HK-2 (cell line): ENCODE results near the gene UBE3A.
"Not testable (repeated sequence)": the region's sequence is repeated elsewhere in the genome, so short reads cannot be mapped to it uniquely, and the experiment has no call there.

Experiments used
- DNase-seq: peaks from one replicate; pipeline ENCODE4 v3.0.0-alpha.2; 2018; ENCODE audit not compliant: unreplicated experiment

UBE3A gene

DNA sequence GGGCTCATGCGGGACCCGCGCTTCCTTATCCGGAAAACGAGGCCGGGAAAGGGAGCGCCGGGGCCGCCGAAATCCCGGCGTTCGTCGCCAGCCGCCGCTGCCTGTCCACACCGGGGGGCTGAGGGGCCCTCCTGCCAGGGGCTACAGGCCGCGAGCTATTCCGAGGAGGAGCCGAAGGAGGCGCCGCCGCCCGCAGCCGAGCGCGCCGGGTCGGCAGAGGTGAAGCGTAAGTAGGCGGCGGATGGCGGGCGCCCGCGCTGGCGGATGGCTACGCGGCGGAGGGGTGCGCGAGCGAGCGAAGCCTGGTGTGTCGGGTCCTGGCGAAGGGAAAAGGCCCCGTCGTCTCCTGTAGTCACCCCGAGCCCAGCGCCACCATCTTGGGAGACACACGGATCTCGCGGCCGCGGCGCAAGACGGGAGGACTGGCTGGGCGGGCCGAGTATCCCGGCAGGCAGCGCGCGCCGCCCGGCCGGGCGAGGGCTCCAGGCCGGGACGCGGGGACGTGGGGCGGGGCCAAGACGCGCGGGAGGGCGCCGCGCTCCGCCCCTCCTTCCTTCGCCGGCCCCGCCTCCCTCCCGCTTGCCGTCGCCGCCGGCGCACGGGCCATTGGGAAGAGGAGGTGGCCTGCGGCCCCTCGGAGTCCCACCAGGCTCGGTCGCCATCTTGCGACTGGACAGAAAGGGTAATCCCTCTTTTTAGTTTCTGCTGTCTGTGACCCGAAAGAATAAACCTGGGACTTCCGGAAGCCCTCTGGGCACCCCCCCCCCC lies at the start of gene UBE3A:
TSS of gene UBE3A (minus strand) at position 424 of the 768 bp plus-strand sequence. CDS start 29,917 bp downstream, outside the sequence.
- peak; percentile 82 for DNase-seq

DNA sequence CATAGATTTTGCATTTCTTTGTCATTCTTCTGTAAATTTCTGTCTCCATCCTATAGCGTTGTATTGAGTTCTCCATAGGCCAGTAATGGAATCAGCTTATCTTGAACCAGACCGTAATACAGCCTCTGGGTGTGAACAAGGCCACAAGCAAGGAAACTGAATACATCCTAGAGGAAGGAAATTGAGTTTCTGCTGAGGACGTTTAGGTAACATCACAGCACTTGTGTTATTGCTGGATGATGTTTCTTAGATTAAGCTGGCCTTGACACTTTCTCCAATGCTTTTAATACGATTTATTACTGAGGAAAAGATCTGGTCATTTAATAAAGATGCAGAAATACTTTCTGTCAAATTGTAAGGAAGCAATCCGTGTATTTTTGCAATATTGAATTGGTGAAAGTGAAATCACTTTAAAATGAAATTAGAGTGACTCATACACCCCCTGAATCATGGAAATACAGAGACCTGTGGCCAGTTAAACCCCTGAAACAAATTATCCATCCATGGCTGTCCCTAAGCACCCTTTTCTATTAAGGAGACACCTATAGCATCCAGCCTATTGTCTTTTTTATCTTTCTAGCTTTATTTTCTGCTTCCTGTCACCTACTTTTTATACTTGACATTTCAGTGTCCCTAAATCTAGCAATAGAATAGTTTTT lies 48.5 kb upstream of the UBE3A start:
- no peak for DNase-seq

DNA sequence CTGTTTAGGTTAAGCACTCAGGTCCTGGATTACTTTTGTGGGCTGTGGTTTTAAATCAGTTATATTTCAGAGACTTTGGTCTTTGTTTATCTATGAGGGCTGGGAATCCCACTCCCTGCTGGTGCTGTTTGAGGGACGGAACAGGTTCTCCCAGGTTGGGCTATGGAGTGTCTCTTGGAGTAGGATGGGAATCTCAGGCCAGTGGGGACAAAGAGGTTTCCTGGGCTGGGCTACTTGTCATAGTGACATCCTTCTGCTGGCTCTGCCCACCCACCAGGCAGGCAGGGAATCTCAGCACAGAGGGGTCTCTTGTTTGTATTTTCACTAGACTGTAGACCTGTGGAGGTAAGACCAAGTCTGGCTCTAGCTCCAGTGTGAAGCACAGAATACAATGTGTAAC lies 47.2 kb upstream of the UBE3A start:
- DNase-seq = no peak

DNA sequence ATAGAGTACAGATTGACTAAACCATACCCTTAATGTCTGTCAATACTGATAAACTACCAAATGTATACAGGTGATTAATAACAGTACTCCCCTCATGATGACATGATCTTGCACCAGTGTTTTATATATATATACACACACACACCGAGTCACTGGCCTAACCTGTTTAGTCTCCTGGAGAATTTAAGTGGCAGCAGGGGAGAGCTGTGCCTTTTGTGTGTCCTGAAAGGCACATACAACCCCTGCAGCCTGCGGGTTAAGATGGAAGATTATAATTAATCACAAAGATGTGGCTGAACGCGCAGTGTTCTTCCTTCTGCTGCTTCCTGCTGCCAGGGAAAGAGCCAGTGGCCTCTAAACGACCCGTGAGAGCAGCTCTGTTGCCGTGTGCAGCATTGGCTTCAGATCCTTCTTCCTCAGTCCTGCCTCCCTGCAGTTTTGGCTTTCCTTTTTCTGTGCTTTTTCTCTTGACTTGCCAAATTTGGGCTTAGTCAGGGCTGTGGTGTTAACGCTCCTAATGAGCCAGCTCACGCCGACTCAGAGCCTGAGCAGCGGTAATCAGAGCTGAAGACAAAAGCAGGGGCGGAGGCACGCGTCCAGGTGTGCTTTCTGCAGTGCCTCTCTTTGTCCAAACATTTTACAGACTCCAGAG lies 42.5 kb upstream of the UBE3A start:
- DNase-seq = no peak

DNA sequence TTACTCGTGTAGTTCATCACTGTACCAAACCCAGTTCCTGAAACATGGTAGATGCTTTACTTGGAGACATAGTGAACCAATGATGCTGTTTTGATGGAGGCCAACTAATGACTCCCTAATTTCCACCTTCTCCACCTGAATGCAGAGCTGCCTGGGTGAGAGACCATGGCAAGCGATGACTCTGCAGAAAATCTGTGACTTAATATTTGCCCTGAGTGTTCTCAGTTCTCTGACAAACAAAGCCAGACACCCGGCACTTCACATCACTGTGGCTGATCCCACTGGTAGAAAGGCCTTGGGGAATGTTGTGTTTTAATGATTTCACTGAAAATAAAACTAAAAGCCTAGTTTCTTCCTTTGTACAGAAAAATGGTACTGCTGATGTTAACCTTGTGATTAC lies 39.5 kb upstream of the UBE3A start:
- no peak for DNase-seq

DNA sequence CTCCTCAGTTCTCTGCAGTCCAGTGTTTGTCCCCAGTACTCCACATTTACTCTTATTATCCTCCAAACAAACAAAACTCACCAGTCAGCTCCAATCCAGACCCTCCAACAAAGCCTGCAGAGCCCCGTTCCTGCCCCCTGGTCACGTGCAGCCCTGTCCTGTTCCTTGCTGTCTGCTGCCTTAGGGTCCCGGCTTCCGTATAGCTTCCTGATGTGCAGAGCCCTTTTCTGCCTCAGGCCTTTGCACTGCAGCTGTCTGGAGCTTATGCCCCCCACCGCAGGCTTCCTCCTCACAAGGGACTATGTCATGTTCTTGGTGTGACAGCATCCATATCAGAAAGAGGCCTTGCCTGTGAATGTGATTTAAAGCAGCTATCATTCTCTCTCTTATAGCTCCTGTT lies 39.0 kb upstream of the UBE3A start:
- no peak for DNase-seq

DNA sequence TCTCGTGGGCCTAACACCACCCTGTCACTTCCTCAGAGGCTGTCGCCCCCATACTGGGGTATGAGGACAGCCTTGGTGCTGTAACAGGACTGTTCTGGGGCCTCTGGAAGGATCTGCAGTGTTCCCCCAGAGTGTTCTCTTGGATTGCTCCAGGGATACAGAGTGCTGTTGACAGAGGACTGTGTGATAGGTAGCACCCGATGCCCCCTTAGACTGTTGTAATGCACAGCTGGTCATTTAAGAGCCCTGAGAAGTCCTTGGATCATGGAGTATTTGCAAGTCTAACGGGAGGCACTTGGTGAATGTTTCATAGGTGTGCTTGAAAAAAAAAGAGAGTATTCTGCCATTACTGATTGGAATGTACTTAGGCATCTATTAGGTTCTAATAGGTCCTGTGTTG lies 35.4 kb upstream of the UBE3A start:
- DNase-seq = no peak

DNA sequence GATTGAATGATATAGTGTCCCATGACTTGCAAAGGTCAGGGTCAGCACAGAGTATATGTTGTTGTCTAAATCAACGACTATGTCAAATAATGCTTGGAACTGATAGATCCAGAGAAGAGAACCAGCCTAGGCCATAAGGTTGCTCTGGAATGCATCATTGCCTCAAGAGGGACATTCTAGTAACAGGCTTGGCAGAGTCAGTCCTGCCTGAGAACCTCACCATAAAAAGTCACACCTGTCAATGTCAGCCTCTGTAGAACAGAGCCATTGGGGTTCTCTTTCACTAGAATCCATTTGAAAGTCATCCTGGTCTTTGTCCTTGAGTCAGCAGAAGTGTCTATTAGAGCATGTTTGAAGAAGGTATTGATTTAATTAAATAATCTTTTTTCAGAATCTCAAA lies 31.4 kb upstream of the UBE3A start:
- no peak for DNase-seq

DNA sequence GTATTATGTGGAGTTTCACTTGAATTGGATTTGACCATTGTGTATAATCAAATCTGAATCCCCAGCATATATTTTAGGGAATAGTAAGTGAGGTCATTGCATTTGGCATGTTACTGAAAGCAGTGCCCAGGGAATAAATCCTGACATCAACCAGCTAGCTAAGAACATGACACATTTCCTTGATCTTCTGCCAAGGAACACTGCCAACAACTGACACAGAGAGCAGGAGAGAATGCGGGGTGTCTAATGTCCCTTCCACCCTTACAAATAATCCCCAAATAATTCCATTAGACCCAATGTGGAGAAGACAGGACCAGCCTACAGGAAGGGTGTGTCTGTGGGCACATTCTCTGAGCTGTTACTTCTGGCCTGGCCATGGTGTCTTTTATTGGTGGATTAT lies 30.6 kb upstream of the UBE3A start:
- no peak for DNase-seq

DNA sequence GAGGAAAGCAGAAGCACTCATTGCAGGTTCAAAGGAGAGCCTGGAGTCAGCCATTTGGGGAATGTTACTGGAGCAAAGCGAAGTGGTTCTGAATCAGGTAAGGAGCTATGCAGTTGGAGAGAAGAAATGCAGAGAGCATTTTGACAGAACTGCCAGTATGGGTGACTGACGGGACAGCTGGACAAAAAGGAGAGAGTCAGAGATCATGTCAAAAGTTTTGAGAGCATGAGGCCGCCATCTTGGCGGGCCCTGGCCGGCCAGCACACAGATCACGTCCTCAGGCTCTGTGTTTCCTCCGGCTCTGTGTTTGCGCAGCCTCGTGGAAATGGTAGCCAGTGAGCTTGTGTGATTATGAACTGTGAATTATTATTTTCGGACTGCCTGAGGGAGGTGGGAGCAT lies 29.8 kb upstream of the UBE3A start:
- no peak for DNase-seq

DNA sequence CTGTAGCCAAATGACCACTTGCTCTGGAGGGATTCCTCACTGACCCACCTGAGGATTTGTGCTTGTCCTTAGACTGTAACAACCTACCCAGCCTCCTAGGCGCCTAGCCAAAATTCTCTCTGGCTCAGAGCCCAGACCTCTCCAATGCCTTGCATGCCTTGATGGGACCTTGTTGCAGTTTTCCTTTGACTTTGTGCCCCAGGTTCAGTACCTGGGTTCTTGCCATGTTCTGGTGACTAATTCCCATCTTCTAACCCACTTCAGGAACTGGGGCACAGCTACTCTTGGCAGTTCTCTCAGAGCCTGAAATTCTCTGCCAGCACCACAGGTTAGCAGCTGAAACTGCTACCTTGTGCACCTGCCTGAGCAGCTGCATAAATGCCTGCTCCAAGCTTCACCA lies 27.0 kb upstream of the UBE3A start:
- DNase-seq = no peak

DNA sequence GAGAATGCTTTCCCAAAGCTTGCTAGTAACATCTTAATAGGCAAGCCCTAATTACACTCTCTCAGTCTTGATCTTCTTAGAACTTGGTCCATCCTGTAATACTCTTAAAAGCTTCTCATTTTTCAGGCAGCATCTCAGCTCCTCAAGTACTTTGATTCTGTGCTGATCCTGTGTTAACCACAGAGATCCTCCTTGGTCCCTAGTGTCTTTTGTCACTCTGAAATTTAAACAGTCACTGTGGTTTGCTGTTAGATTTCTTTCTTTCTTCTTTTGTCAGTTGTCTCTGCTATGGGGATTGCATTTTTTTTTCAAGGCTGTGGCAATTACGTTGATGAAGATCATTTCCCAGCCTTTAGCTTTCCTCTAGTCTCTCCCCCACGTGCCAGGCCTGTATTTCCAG lies 26.0 kb upstream of the UBE3A start:
- no peak for DNase-seq

DNA sequence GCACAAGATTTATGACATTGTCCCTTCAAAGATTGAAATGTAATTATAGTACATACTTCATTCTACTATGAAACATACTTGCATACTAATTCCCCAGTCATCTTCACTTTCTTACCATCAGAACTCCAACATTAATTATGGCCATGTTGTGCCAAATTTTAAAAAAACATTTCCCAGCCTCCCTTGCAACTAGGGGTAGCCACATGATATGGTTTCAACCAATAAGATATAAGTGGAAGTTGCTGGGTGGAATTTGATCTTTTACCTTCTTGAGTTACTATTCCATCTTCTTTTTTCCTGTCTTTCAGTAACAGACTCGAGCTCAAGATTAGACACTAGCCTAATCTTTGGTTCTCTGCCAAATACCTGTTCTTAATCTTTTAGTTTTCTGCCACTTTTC lies 25.6 kb upstream of the UBE3A start:
- no peak for DNase-seq

DNA sequence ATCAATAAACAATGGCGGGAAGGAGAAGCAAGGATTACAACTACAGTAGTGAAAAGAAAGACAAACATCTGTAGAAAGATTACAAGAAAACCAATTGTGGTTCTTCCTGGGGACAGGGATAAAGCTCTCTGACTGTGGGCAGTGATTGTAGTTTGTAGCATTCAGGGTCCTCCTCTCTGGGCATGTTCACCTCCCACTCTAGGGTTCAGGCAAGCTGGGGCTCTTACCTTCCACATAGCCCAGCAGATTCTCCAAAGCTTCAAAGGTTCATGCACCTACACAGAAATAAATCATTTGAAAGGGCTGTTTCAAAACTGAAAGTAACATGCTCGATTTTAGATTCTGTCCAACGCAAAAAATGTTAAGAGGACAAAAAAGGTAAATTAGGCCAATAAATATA lies 17.4 kb upstream of the UBE3A start:
- DNase-seq = no peak

DNA sequence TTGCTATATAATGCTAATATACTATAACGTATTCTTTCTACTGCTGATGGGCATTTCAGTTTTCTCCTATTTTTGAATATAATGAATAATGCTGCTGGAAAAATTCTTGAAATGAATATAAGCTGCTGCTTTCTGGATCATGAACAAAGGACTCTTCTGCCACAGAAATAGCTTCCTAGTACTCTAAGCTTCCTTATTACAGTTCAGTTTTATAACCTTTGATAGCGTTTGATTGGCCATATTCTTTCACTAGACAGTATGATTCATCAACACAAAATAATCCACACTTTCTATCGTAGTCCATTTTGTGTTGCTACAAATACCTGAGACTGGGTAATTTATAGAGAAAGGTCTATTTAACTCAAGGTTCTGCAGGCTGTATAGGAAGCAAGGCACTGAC lies 16.4 kb upstream of the UBE3A start:
- no peak for DNase-seq

DNA sequence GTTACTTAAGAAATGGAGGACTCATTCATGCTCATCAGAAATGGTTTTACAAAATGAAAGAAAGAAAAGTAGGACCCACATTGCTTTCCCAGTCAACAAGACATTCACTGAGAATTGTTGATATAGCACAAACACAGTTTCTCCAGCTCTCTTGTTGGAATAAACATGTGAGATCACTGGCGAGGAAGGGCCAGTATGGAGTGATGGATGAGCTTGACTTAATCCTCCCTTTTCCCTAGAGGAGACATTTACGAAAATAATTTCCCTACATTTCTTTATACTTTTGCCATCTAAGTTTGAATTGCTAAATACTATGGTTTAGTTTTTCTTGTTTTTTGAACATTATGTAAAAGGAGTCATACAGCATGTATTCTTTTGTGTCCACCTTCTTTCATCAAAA lies 15.9 kb upstream of the UBE3A start:
- no peak for DNase-seq

DNA sequence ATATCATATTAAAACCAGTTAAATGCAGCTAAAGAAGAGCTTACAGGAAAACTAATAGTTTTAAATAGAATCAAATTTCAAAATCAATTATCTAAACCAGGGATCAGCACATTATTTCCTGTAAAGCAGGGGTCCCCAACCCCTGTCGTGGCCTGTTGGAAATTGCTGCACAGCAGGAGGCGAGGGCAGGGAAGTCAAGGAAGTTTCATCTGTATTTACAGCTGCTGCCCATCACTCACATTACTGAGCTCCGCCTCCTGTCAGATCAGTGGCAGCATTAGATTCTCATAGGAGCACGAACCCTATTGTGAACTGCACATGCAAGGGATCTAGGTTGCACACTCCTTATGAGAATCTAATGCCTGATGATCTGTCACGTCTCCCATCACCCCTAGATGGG lies 14.4 kb upstream of the UBE3A start:
- not testable (repeated sequence) for DNase-seq

DNA sequence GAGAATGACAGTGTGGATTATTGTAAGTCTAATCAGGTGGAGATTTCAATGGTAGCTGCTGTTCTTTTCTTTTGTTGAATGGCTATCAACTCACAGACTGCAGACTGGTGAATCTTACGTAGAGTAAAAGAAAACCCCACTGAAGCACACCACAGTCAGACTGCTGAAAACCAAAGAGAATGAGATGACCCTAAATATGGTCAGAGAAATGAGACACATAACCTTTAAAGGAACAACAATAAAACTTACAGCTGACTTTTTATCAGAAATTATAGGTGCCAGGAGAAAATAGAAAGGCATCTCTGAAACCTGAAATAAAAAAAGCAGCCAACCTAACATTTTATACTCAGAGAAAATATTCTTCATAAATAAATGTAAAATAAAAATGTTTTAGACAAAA lies 12.7 kb upstream of the UBE3A start:
- DNase-seq = no peak

DNA sequence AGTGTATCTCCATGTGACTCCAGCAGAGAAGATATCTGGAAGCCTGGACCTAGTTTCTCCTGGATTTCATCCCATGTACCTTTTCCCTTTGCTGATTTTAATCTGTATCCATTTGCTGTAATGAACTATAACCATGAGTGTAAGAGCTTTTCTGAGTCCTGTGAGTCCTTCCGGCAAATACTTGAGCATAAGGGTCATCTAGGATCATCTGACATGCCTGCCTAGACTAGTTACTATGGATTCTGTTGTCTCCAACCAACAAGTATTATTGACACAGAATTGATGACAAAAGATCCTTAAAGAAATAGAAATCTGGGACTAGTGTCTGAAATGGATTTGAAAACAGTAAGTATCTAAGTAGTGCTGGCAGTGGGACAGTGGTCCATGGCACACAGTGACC lies 11.3 kb upstream of the UBE3A start:
- no peak for DNase-seq

DNA sequence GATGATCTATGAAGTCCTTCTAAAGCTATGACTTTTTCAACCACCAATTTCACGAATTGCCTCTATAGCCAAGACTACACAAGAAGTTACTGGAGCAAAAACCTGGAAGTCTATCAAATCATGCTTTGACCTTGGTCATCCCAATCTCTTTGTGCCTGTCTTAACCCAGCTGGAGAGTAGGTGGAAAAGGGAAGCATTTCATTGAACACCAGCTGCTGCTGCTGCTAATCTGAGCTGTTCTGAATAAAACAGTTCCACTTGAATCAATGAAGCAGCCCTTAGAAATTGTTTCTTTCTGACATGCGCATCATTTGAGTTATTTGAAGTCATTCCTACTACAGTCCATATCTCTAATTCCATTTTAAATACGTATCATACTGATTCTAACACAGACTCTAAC lies 7.3 kb upstream of the UBE3A start:
- DNase-seq = no peak

DNA sequence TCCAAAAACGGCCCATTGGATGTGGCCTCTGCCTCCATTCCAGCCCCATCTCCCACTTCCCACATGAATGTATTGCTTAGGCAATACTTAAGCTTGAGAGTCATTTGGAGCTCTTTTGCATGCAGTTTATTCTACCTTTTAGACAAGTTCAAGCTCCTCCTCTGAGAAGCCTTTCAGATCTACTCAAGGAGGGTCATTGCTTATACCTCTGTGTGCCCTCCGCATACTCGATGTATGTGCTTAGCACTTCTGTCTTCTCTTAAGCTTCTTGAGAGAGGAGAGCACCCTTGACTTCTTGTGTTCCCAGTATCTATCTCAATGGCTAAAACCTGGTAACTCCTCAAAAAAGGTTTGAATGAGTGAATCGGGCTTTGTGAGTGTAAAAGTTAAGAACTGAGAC lies 6.6 kb upstream of the UBE3A start:
- no peak for DNase-seq

DNA sequence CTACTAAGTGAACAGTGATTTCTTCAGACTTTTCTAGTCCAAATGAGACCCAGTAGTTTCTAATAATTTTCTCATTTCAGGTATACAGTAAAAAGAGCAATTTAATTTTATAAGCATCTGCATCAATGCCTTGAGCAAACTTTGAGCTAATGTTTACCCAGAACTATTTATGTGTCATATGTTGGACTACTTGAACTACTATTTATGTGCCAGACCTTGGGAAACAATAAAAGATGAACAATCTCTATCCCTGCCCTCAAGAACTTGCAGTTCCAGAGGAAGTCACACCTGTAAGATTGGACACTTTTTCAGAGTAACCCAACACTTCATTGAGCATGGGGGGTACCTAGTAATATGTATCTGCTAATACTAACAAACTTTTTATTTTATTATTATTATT lies 2.3 kb upstream of the UBE3A start:
- DNase-seq = no peak

DNA sequence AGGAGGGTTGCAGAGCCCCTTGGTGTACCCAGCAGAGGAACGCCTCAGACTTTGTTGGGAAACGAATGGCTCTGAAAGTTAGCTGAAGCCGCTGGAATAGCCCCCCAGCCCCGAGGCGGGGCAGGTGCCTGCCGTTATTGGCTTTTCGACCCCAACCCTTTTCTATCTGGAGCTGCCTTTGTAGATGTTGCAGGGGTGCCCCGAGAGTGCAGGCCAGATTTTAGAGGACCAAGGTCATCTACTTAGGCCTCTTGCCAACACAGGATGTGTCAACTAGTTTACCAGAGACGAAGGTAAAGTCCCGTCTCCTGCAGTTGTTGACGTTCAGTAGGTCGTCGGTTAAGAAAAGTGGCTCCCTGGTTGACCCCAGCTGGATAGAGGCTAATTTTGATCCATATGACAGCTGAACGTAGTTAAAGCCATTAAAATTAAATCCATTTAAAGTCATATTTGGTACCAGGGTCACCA lies 579 bp upstream of the UBE3A start:
- no peak for DNase-seq
